Heart left ventricle (tissue), 16 donors: ENCODE results near the gene SYAP1. TPM values are rescaled to one million over a fixed set of nuclear protein-coding genes. Genes with fewer than 3 reads are reported as not detected.

Experiments
- ATAC-seq, 4 donors: fragments of 200-7000 bp; cut with Tn5 transposase; one replicate each; pipeline ENCODE4 v1.9.1; 2020 to 2022; ENCODE audit warnings: moderate library complexity in 4 of 4, mild to moderate bottlenecking in 3 of 4, moderate number of reproducible peaks in 1 of 4
- DNase-seq, 5 donors: peaks; one replicate each; pipeline ENCODE4 v3.0.0-alpha.2; 2020
- H3K27ac ChIP-seq, 12 donors: fragments of 200-600 bp; sonication (generic) in 4 of 12; one replicate each; pipeline versions ENCODE4 v1.5.0 to v1.8.0; 2016 to 2022; ENCODE audit warnings: mild to moderate bottlenecking in 2 of 12
- H3K27me3 ChIP-seq, 9 donors: fragments of 200-600 bp; sonication (generic) in 2 of 9; one replicate each; pipeline versions ENCODE4 v1.5.1 to v1.8.0; 2016 to 2022; ENCODE audit warnings: mild to moderate bottlenecking in 3 of 9
- H3K36me3 ChIP-seq, 9 donors: fragments of 200-600 bp; sonication (generic) in 2 of 9; one replicate each; pipeline versions ENCODE4 v1.5.0 to v1.8.0; 2018 to 2022; ENCODE audit warnings: mild to moderate bottlenecking in 2 of 9
- H3K4me1 ChIP-seq, 12 donors: fragments of 200-600 bp; sonication (generic) in 4 of 12; one replicate each; pipeline versions ENCODE4 v1.5.0 to v1.8.0; 2016 to 2022; ENCODE audit warnings: mild to moderate bottlenecking in 3 of 12
- H3K4me3 ChIP-seq, 12 donors: fragments of 200-600 bp; sonication (generic) in 4 of 12; one replicate each; pipeline versions ENCODE4 v1.5.0 to v1.8.0; 2017 to 2022; ENCODE audit warnings: mild to moderate bottlenecking in 9 of 12, moderate library complexity in 4 of 12
- H3K9me3 ChIP-seq, 12 donors: fragments of 200-600 bp; sonication (generic) in 4 of 12; one replicate each; pipeline versions ENCODE4 v1.5.0 to v1.8.0; 2016 to 2022; ENCODE audit warnings: mild to moderate bottlenecking in 1 of 12
- CTCF ChIP-seq, 12 donors: fragments of 200-600 bp; sonication (generic) in 4 of 12; IDR thresholded peaks; one replicate each; pipeline versions ENCODE4 v1.5.0 to v1.8.0; 2018 to 2022; ENCODE audit warnings: antibody characterized with exemption in 12 of 12, mild to moderate bottlenecking in 5 of 12
- POLR2A ChIP-seq, 2 donors: fragments of 450-650 bp; IDR thresholded peaks; one replicate each; pipeline ENCODE4 v1.6.1; 2017; ENCODE audit warnings: antibody characterized with exemption in 2 of 2, mild to moderate bottlenecking in 2 of 2, moderate library complexity in 2 of 2
- WGBS, 4 donors: extraction: QIAGEN DNeasy Blood & Tissue Kit in 2 of 4; methylation state at CpG; one replicate each; pipeline versions ENCODE4 v1.1.5 to v1.1.7; 2013 to 2018; 5-methylcytosine and 5-hydroxymethylcytosine counted together
- intact Hi-C, 10 donors: fragments of 100-400 bp; cut with DNase I; formaldehyde crosslinking; loops; one replicate each; pipeline versions ENCODE4 v1.11.1 to v1.14.2; 2022
- polyA plus RNA-seq, 2 donors: library from polyadenylated mRNA; stranded (reverse); fragments of 200-250 nt; gene quantifications; one replicate each; pipeline ENCODE4 v1.2.3, GENCODE V29; 2013
- total RNA-seq, 9 donors: library from RNA; depleted of rRNA in 2 of 9; stranded (reverse); fragments of >200 nt in 2 of 9; fragmentation: NEBNext Ultra II Directional in 3 of 9; extraction: Animal tissue kit (Norgen Biotek cat#: 25700) in 3 of 9; gene quantifications; one replicate each; pipeline versions ENCODE4 v1.1.0 to v1.2.4, GENCODE V29; 2016 to 2023
- donor health status: ischemic (EF 13 %, LVEDD 7.1; RV severe dilation, severe dysfunction).
- donor health status: healthy with polysubstance abuse.
- donor health status: DM: no; HTN: yes; CAD: no.
- donor health status: DM: no; HTN: no; CAD: no.
- donor health status: ischemic (EF 25% LVEDD 6.9; RV normal size, moderate dysfunction).
- donor health status: ischemic (EF 25% LVEDD 5.7; RV mildly dilated, moderate dysfunction).
- donor health status: healthy.
- donor health status: DM: yes; HTN: yes; CAD: no.
- donor health status: ischemic (EF 35%, LVEDD 5.7; RV mildly dilated, moderate dysfunction).
- donor health status: nonischemic (EF 11% LVEDD 7.7; RV severe dilation, severe dysfunction).
- donor health status: DM: yes; HTN: yes; CAD: no.
- donor health status: PGD.
- donor health status: ischemic (EF 29% LVEDD 5.4; RV normal size, mild dysfunction).
- donor health status: nonischemic (EF 23%, LVEDD 6.1; RV moderate dilation, normal function).

SYAP1 gene
- total and polyA plus RNA-seq, 11 donors: 10.1 to 23.4 (median 17.1) TPM

GRCh38 chrX:16807548-16807947, 88.1 kb downstream of the SYAP1 start:
- ATAC-seq (peak in 3 of 4 donors; percentile 50 to 55 (median 54)), DNase-seq (no peak)
- Histone ChIP-seq H3K36me3 (peaks cover 0 to 4% (median 0%) of the 10 kb centered on the region in 9 donors), H3K27ac (peak overlapping the region in 4 of 12 donors; percentile 9 to 42 (median 28)), H3K4me3 (peak overlapping the region in 5 of 12 donors; percentile 25 to 52 (median 40)), H3K9me3 (no peaks in the 10 kb centered on the region), H3K4me1 (peaks cover 0 to 17% (median 5%) of the 10 kb centered on the region in 12 donors), H3K27me3 (no peaks in the 10 kb centered on the region)
- intact Hi-C loops: no loop called here
- TF ChIP-seq POLR2A (IDR thresholded peaks at IDR 0.05): no peak
- peak in 7 of 12 donors; percentile 13 to 44 (median 25) for TF ChIP-seq CTCF (IDR thresholded peaks at IDR 0.05)

DNA sequence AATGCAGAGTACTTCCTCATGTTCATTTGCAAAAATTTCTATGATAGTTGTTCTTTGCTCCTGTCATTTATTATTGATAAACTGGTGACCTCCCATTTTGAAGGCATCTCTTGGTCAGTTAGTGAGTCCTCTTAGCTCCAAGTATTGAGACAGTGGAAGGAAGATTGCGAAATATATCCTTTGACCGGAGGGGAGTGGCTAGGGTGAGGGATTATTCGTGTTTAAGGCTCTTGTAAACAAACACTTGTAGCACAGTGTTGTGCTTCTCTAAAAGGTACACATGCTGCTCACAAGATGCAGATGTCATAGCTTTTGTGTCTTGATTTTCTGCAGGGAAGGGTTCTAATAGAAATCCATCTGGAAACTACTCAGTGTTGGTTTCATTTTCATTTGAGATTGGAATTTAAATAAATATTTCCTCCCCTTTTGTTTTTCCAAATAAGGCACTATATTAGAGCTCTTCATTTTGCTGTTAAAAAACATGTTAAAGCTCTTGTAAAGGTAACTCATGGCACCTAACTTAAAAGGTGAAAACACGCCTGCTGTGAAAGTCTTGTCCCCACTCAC, 88.6 kb downstream of the SYAP1 start:
- Histone ChIP-seq H3K36me3 (peaks cover 0 to 4% (median 0%) of the 10 kb centered on the region in 9 donors), H3K4me1 (peaks cover 0 to 17% (median 5%) of the 10 kb centered on the region in 12 donors), H3K4me3 (peak overlapping the region in 8 of 12 donors; percentile 20 to 52 (median 44)), H3K9me3 (no peaks in the 10 kb centered on the region), H3K27ac (peak overlapping the region in 6 of 12 donors; percentile 9 to 42 (median 22)), H3K27me3 (no peaks in the 10 kb centered on the region)
- TF ChIP-seq POLR2A (IDR thresholded peaks at IDR 0.05) (no peak), CTCF (IDR thresholded peaks at IDR 0.05) (no peak)
- WGBS, 4 donors: 42 to 64% (median 54%) methylated on average over 4 of the region's 4 CpGs
- intact Hi-C loops: no loop called here
- ATAC-seq: peak in 3 of 4 donors; percentile 59 to 75 (median 74)
- DNase-seq: no peak

- intact Hi-C loops: no loop called here
- Histone ChIP-seq H3K27ac (no peak overlapping the region), H3K27me3 (no peaks in the 10 kb centered on the region), H3K4me3 (no peak overlapping the region), H3K4me1 (no peaks in the 10 kb centered on the region), H3K9me3 (no peaks in the 10 kb centered on the region), H3K36me3 (peaks cover 0 to 13% (median 6%) of the 10 kb centered on the region in 9 donors)
- ATAC-seq: no peak
- 88 to 100% (median 96%) methylated on average over 1 of the region's 1 CpG for WGBS, 4 donors
- no peak for DNase-seq
- no peak for TF ChIP-seq CTCF (IDR thresholded peaks at IDR 0.05)
- TF ChIP-seq POLR2A (IDR thresholded peaks at IDR 0.05): no peak
Measured at GRCh38 chrX:16814597-16814996, 95.2 kb downstream of the SYAP1 start.

Other genes starting within 250 kb of the SYAP1 start
- not detected for gene S100G, start 69.5 kb upstream of the SYAP1 start, total RNA-seq
- not detected for gene S100G, start 69.5 kb upstream of the SYAP1 start, polyA plus RNA-seq
- 1 to 10 TPM; 3.9 to 8.3 (median 5.3) TPM for gene CTPS2, start 6.9 kb upstream of the SYAP1 start, total RNA-seq
- gene CTPS2, start 6.9 kb upstream of the SYAP1 start, polyA plus RNA-seq: 1 to 10 TPM; 3.1 to 4.2 TPM
- gene TXLNG, start 66.9 kb downstream of the SYAP1 start, total RNA-seq: 1 to 10 TPM; 4.3 to 8.1 (median 6.3) TPM
- 1 to 10 TPM; 3.0 to 5.2 TPM for gene TXLNG, start 66.9 kb downstream of the SYAP1 start, polyA plus RNA-seq
- 100 to 1,000 TPM in 6 of 9 donors, 10 to 100 TPM in 3; 88.7 to 124 (median 107) TPM for gene RBBP7, start 150.8 kb downstream of the SYAP1 start, total RNA-seq
- gene RBBP7, start 150.8 kb downstream of the SYAP1 start, polyA plus RNA-seq: 100 to 1,000 TPM in 1 of 2 donors, 10 to 100 TPM in 1; 93.3 to 110 TPM
- gene REPS2, start 227.0 kb downstream of the SYAP1 start, total RNA-seq: 10 to 100 TPM in 1 of 9 donors, 1 to 10 TPM in 8; 3.3 to 11.9 (median 6.9) TPM
- gene REPS2, start 227.0 kb downstream of the SYAP1 start, polyA plus RNA-seq: 1 to 10 TPM in 1 of 2 donors, under 1 TPM in 1; 0.89 to 2.2 TPM